ENCODE measurements around the gene RAB20. TPM values are rescaled to one million over a fixed set of nuclear protein-coding genes. Genes with fewer than 3 reads are reported as not detected.

RAB20 gene
- total and polyA plus RNA-seq, 9 of the 15 experiments (the other 6 are each of a cell fraction or from before 2014, with no cell fraction given) = 0.62 to 9.2 (median 5.4) TPM

- TF ChIP-seq TBL1XR1 (IDR thresholded peaks at IDR 0.05; ENCODE audit: low read length in 2 of 2) (peak in 1 of 2 experiments; percentile 20; a peak in 1 of 4 replicates), STAG1 (CRISPR knock-in tag; IDR thresholded peaks at IDR 0.05; ENCODE audit: borderline replicate concordance) (no peak), KDM1A (IDR thresholded peaks at IDR 0.05) (peak; percentile 26 to 29; a peak in 2 of 4 replicates), BHLHE40 (IDR thresholded peaks at IDR 0.05; ENCODE audit: low read length) (peak; percentile 84), CBX3 (IDR thresholded peaks at IDR 0.05; ENCODE audit: borderline replicate concordance in 1 of 2, low read length in 2 of 2) (peak in 1 of 2 experiments; percentile 80; a peak in 2 of 3 replicates), CREM (IDR thresholded peaks at IDR 0.05; ENCODE audit: low read depth) (peak; percentile 75), NELFE (IDR thresholded peaks at IDR 0.05; ENCODE audit: insufficient read depth, insufficient read length) (no peak), ZNF274 (IDR thresholded peaks at IDR 0.05; ENCODE audit: borderline replicate concordance, low read depth, low read length) (no peak), HMG20A (CRISPR knock-in tag; conservative IDR thresholded peaks at IDR 0.05) (no peak), SAFB (IDR thresholded peaks at IDR 0.05; ENCODE audit: borderline replicate concordance, low read depth, low read length) (no peak), NBN (IDR thresholded peaks at IDR 0.05; ENCODE audit: low read depth) (no peak), FOXO4 (CRISPR knock-in tag; IDR thresholded peaks at IDR 0.05) (no peak), HNRNPLL (IDR thresholded peaks at IDR 0.05; ENCODE audit: low read depth, low read length, poor library complexity, severe bottlenecking) (no peak), ETV1 (tag; conservative IDR thresholded peaks at IDR 0.05; ENCODE audit: low read depth) (0 out of 2 replicates have a peak, but pooled peaks have one; percentile 9), STAT5A (IDR thresholded peaks at IDR 0.05; ENCODE audit: borderline replicate concordance, low read length) (peak; percentile 65), ARNT (IDR thresholded peaks at IDR 0.05) (no peak), BRF2 (IDR thresholded peaks at IDR 0.05; ENCODE audit: borderline replicate concordance, insufficient read depth, insufficient read length) (no peak), ZKSCAN3 (CRISPR knock-in tag; IDR thresholded peaks at IDR 0.05) (no peak), SAFB2 (IDR thresholded peaks at IDR 0.05; ENCODE audit: borderline replicate concordance, low read depth, low read length, severe bottlenecking) (no peak), NR2C2 (CRISPR knock-in tag; IDR thresholded peaks at IDR 0.05) (no peak; the same call in 1 of the 2 replicates), NR2C2 (tag; IDR thresholded peaks at IDR 0.05) (peak; percentile 63), CGGBP1 (CRISPR knock-in tag; IDR thresholded peaks at IDR 0.05) (no peak), ZNF354B (CRISPR knock-in tag; IDR thresholded peaks at IDR 0.05) (no peak), MTA1 (IDR thresholded peaks at IDR 0.05; ENCODE audit: borderline replicate concordance) (no peak), YY1 (IDR thresholded peaks at IDR 0.05; ENCODE audit: borderline replicate concordance in 1 of 3, control insufficient read depth in 1 of 3, extremely low read depth in 1 of 3, insufficient read depth in 3 of 3, insufficient read length in 1 of 3, insufficient replicate concordance in 2 of 3, low read depth in 1 of 3, low read length in 2 of 3) (peak; percentile 30 to 84 (median 39)), RFX7 (CRISPR knock-in tag; IDR thresholded peaks at IDR 0.05) (no peak), LCOR (CRISPR knock-in tag; IDR thresholded peaks at IDR 0.05) (no peak), THRAP3 (IDR thresholded peaks at IDR 0.05; ENCODE audit: borderline replicate concordance) (no peak)
Measured at GRCh38 chr13:110509478-110509926, 52.0 kb downstream of the RAB20 start (continued).
